Central memory CD8-positive, alpha-beta T cell (primary cell): ENCODE results near the gene PRKAR1A.
"Not testable (repeated sequence)": the region's sequence is repeated elsewhere in the genome, so short reads cannot be mapped to it uniquely, and the experiment has no call there.

ENCODE experiments used
- ATAC-seq: fragments of 150-1000 bp; cut with Tn5 transposase; replicated peaks from 2 replicates; pipeline ENCODE4 v1.10.0; 2022; ENCODE audit warnings: mild to moderate bottlenecking, moderate FRiP score, moderate number of reproducible peaks; ENCODE audit not compliant: poor library complexity, severe bottlenecking; ENCODE audit errors: extremely low read depth
- DNase-seq, 2 donors: peaks; one replicate each; pipeline ENCODE4 v3.0.0; 2021; ENCODE audit warnings: low spot score in 2 of 2
- H3K27ac Mint-ChIP-seq: one replicate; pipeline ENCODE4 v1.8.0; 2022; ENCODE audit warnings: low read depth, mild to moderate bottlenecking, moderate library complexity, mixed read lengths
- H3K27me3 Mint-ChIP-seq: one replicate; pipeline ENCODE4 v1.8.0; 2022; ENCODE audit warnings: mixed read lengths
- H3K36me3 Mint-ChIP-seq: one replicate; pipeline ENCODE4 v1.8.0; 2022; ENCODE audit warnings: mild to moderate bottlenecking, moderate library complexity, mixed read lengths; ENCODE audit not compliant: insufficient read depth
- H3K4me1 Mint-ChIP-seq: one replicate; pipeline ENCODE4 v1.8.0; 2022; ENCODE audit warnings: mixed read lengths
- H3K4me3 Mint-ChIP-seq: one replicate; pipeline ENCODE4 v1.8.0; 2022; ENCODE audit warnings: mild to moderate bottlenecking, moderate library complexity, mixed read lengths
- H3K9me3 Mint-ChIP-seq: one replicate; pipeline ENCODE4 v1.8.0; 2022; ENCODE audit warnings: mixed read lengths

Gene PRKAR1A

GRCh38 chr17:68578236-68578635 is 66.0 kb downstream of the PRKAR1A start:
- H3K4me3 Mint-ChIP-seq = no peak overlapping the region

GRCh38 chr17:68579194-68579927 is 67.1 kb downstream of the PRKAR1A start:
- no peak overlapping the region for H3K4me3 Mint-ChIP-seq
- peaks cover 35% of the 10 kb centered on the region for H3K27me3 Mint-ChIP-seq
- no peaks in the 10 kb centered on the region for H3K4me1 Mint-ChIP-seq

More at GRCh38 chr17:68578236-68578635, 66.0 kb downstream of the PRKAR1A start:
- Mint-ChIP-seq H3K27ac (no peak overlapping the region), H3K4me1 (no peaks in the 10 kb centered on the region), H3K27me3 (peaks cover 35% of the 10 kb centered on the region), H3K36me3 (no peaks in the 10 kb centered on the region), H3K9me3 (no peaks in the 10 kb centered on the region)
- no peak for ATAC-seq
- DNase-seq = no peak

GRCh38 chr17:68580236-68580770 is 68.1 kb downstream of the PRKAR1A start:
- no peak overlapping the region for H3K27ac Mint-ChIP-seq
- peaks cover 35% of the 10 kb centered on the region for H3K27me3 Mint-ChIP-seq
- H3K4me3 Mint-ChIP-seq = no peak overlapping the region
- H3K36me3 Mint-ChIP-seq = peaks cover 2% of the 10 kb centered on the region
- no peaks in the 10 kb centered on the region for H3K9me3 Mint-ChIP-seq
- ATAC-seq = no peak
- no peak for DNase-seq
- H3K4me1 Mint-ChIP-seq = no peaks in the 10 kb centered on the region

More at GRCh38 chr17:68579194-68579927, 67.1 kb downstream of the PRKAR1A start:
- H3K36me3 Mint-ChIP-seq = peaks cover 2% of the 10 kb centered on the region
- no peak overlapping the region for H3K27ac Mint-ChIP-seq
- ATAC-seq (no peak), DNase-seq (no peak)
- H3K9me3 Mint-ChIP-seq = no peaks in the 10 kb centered on the region

- DNase-seq = no peak
- H3K4me3 Mint-ChIP-seq = no peak overlapping the region
- H3K4me1 Mint-ChIP-seq = no peaks in the 10 kb centered on the region
- ATAC-seq = no peak
- H3K9me3 Mint-ChIP-seq = no peaks in the 10 kb centered on the region
- H3K36me3 Mint-ChIP-seq = peaks cover 2% of the 10 kb centered on the region
- no peak overlapping the region for H3K27ac Mint-ChIP-seq
- peaks cover 44% of the 10 kb centered on the region for H3K27me3 Mint-ChIP-seq
Observed at GRCh38 chr17:68581863-68582645, 69.8 kb downstream of the PRKAR1A start.

- H3K27ac Mint-ChIP-seq, H3K9me3 Mint-ChIP-seq, H3K4me3 Mint-ChIP-seq, DNase-seq, H3K36me3 Mint-ChIP-seq, H3K4me1 Mint-ChIP-seq, ATAC-seq: not testable (repeated sequence)
- H3K27me3 Mint-ChIP-seq = peaks cover 52% of the 10 kb centered on the region
Observed at GRCh38 chr17:68582867-68583266, 70.6 kb downstream of the PRKAR1A start.

- Mint-ChIP-seq H3K36me3 (peaks cover 2% of the 10 kb centered on the region), H3K27ac (no peak overlapping the region), H3K9me3 (no peaks in the 10 kb centered on the region), H3K4me3 (no peak overlapping the region), H3K4me1 (no peaks in the 10 kb centered on the region), H3K27me3 (peaks cover 47% of the 10 kb centered on the region)
- ATAC-seq (no peak), DNase-seq (no peak)
Observed at GRCh38 chr17:68584581-68585303, 72.5 kb downstream of the PRKAR1A start.

- H3K27ac Mint-ChIP-seq = no peak overlapping the region
- peaks cover 2% of the 10 kb centered on the region for H3K36me3 Mint-ChIP-seq
- H3K9me3 Mint-ChIP-seq = no peaks in the 10 kb centered on the region
- DNase-seq = no peak
- no peak for ATAC-seq
- H3K4me1 Mint-ChIP-seq = no peaks in the 10 kb centered on the region
- H3K4me3 Mint-ChIP-seq = no peak overlapping the region
- H3K27me3 Mint-ChIP-seq = peaks cover 41% of the 10 kb centered on the region
Observed at GRCh38 chr17:68585643-68586042, 73.4 kb downstream of the PRKAR1A start.

- H3K27me3 Mint-ChIP-seq = peaks cover 47% of the 10 kb centered on the region
- no peak overlapping the region for H3K4me3 Mint-ChIP-seq
- ATAC-seq (no peak), DNase-seq (no peak)
- H3K27ac Mint-ChIP-seq = no peak overlapping the region
- no peaks in the 10 kb centered on the region for H3K9me3 Mint-ChIP-seq
- peaks cover 2% of the 10 kb centered on the region for H3K36me3 Mint-ChIP-seq
- no peaks in the 10 kb centered on the region for H3K4me1 Mint-ChIP-seq
Observed at GRCh38 chr17:68587026-68587425, 74.8 kb downstream of the PRKAR1A start.

GRCh38 chr17:68587847-68588246 is 75.6 kb downstream of the PRKAR1A start:
- Mint-ChIP-seq H3K4me1 (no peaks in the 10 kb centered on the region), H3K9me3 (no peaks in the 10 kb centered on the region), H3K4me3 (no peak overlapping the region), H3K27me3 (peaks cover 51% of the 10 kb centered on the region), H3K27ac (no peak overlapping the region), H3K36me3 (peaks cover 2% of the 10 kb centered on the region)
- no peak for DNase-seq
- ATAC-seq = no peak

GRCh38 chr17:68588362-68588761 is 76.1 kb downstream of the PRKAR1A start:
- DNase-seq (no peak), ATAC-seq (no peak)
- no peak overlapping the region for H3K4me3 Mint-ChIP-seq
- H3K36me3 Mint-ChIP-seq = peaks cover 2% of the 10 kb centered on the region
- H3K27ac Mint-ChIP-seq = no peak overlapping the region
- H3K9me3 Mint-ChIP-seq = no peaks in the 10 kb centered on the region
- no peaks in the 10 kb centered on the region for H3K4me1 Mint-ChIP-seq
- H3K27me3 Mint-ChIP-seq = peaks cover 56% of the 10 kb centered on the region

- H3K27ac Mint-ChIP-seq = no peak overlapping the region
- no peak for ATAC-seq
- peaks cover 63% of the 10 kb centered on the region for H3K27me3 Mint-ChIP-seq
- no peak overlapping the region for H3K4me3 Mint-ChIP-seq
- no peaks in the 10 kb centered on the region for H3K9me3 Mint-ChIP-seq
- no peaks in the 10 kb centered on the region for H3K36me3 Mint-ChIP-seq
- H3K4me1 Mint-ChIP-seq = no peaks in the 10 kb centered on the region
- no peak for DNase-seq
Observed at GRCh38 chr17:68589086-68589485, 76.9 kb downstream of the PRKAR1A start.

- no peaks in the 10 kb centered on the region for H3K9me3 Mint-ChIP-seq
- H3K36me3 Mint-ChIP-seq = no peaks in the 10 kb centered on the region
- ATAC-seq = no peak
- no peak overlapping the region for H3K27ac Mint-ChIP-seq
- peaks cover 84% of the 10 kb centered on the region for H3K27me3 Mint-ChIP-seq
- H3K4me1 Mint-ChIP-seq = no peaks in the 10 kb centered on the region
- no peak for DNase-seq
- no peak overlapping the region for H3K4me3 Mint-ChIP-seq
Observed at GRCh38 chr17:68591583-68591982, 79.4 kb downstream of the PRKAR1A start.
